ENCODE results near the gene CFD. TPM values are rescaled to one million over a fixed set of nuclear protein-coding genes. Genes with fewer than 3 reads are reported as not detected.

Gene CFD
- total and polyA plus RNA-seq, 2 experiments from 2014 or later = 0.90 to 4.7 TPM

DNA sequence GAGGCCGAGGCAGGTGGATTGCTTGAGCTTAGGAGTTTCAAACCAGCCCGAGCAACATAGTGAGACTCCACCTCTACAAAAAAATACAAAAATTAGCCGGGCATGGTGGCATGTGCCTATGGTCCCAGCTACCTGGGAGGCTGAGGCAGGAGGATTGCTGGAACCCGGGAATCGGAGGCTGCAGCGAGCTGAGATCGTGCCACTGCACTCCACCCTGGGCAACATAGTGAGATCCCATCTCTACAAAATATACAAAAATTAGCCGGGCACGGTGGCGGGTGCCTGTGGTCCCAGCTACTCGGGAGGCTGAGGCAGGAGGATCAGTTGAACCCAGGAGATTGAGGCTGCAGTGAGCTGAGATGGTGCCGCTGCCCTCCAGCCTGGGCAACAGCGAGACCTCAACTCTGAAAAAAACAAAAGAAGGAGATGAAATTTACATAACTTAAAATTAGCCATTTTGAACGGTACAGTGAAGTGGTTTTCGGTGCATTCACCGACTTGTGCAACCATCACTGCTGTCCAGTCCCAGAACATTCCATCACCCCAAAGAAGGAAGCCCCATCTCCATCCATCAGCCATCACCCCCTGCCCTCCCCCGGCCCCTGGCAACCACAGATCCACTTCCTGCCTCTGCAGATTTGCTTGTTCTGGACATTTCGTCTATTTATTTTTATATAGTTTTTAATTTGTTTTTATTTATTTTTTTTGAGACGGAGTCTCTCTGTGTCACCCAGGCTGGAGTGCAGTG lies 33.4 kb upstream of the CFD start:
- ATAC-seq (no peak), DNase-seq (ENCODE audit: low spot score) (no peak)
- H3K4me2 ChIP-seq = no peak overlapping the region
- Mint-ChIP-seq H3K4me1 (peaks cover 6% of the 10 kb centered on the region; the same call in 2 of the 3 replicates), H3K36me3 (ENCODE audit: low read depth) (no peaks in the 10 kb centered on the region), H3K9me3 (no peaks in the 10 kb centered on the region), H3K27me3 (ENCODE audit: insufficient read depth, low read depth, poor library complexity) (peaks cover 8% of the 10 kb centered on the region), H3K4me3 (no peak overlapping the region), H3K27ac (no peak overlapping the region)
- peaks cover 9% of the 10 kb centered on the region; the same call in 1 of the 2 replicates for H3K4me1 ChIP-seq (ENCODE audit: insufficient read depth)
- no peaks in the 10 kb centered on the region; the same call in 1 of the 2 replicates for H3K27me3 ChIP-seq (ENCODE audit: insufficient read depth)
- no peaks in the 10 kb centered on the region for H3K79me2 ChIP-seq (replicated peaks; ENCODE audit: insufficient read depth)
- H3K36me3 ChIP-seq (ENCODE audit: insufficient read depth) = no peaks in the 10 kb centered on the region
- no peaks in the 10 kb centered on the region for H3K9me2 ChIP-seq (ENCODE audit: insufficient read depth)
- no peaks in the 10 kb centered on the region for H4K20me1 ChIP-seq (replicated peaks; ENCODE audit: insufficient read depth)
- TF ChIP-seq, protein P1, sequence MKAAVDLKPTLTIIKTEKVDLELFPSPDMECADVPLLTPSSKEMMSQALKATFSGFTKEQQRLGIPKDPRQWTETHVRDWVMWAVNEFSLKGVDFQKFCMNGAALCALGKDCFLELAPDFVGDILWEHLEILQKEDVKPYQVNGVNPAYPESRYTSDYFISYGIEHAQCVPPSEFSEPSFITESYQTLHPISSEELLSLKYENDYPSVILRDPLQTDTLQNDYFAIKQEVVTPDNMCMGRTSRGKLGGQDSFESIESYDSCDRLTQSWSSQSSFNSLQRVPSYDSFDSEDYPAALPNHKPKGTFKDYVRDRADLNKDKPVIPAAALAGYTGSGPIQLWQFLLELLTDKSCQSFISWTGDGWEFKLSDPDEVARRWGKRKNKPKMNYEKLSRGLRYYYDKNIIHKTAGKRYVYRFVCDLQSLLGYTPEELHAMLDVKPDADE (IDR thresholded peaks at IDR 0.05) = no peak
- TF ChIP-seq CREB1 (CRISPR knock-in tag; IDR thresholded peaks at IDR 0.05; ENCODE audit: low read depth) = no peak
- TF ChIP-seq JUNB (IDR thresholded peaks at IDR 0.05; ENCODE audit: unreplicated experiment) = no peak
- no peak for TF ChIP-seq ZNF114 (CRISPR knock-in tag; IDR thresholded peaks at IDR 0.05)
- no peak for TF ChIP-seq NANOG (IDR thresholded peaks at IDR 0.05; ENCODE audit: borderline replicate concordance)
- no peak for TF ChIP-seq ZNF331 (CRISPR knock-in tag; IDR thresholded peaks at IDR 0.05; ENCODE audit: low read depth)
- TF ChIP-seq, protein P2, sequence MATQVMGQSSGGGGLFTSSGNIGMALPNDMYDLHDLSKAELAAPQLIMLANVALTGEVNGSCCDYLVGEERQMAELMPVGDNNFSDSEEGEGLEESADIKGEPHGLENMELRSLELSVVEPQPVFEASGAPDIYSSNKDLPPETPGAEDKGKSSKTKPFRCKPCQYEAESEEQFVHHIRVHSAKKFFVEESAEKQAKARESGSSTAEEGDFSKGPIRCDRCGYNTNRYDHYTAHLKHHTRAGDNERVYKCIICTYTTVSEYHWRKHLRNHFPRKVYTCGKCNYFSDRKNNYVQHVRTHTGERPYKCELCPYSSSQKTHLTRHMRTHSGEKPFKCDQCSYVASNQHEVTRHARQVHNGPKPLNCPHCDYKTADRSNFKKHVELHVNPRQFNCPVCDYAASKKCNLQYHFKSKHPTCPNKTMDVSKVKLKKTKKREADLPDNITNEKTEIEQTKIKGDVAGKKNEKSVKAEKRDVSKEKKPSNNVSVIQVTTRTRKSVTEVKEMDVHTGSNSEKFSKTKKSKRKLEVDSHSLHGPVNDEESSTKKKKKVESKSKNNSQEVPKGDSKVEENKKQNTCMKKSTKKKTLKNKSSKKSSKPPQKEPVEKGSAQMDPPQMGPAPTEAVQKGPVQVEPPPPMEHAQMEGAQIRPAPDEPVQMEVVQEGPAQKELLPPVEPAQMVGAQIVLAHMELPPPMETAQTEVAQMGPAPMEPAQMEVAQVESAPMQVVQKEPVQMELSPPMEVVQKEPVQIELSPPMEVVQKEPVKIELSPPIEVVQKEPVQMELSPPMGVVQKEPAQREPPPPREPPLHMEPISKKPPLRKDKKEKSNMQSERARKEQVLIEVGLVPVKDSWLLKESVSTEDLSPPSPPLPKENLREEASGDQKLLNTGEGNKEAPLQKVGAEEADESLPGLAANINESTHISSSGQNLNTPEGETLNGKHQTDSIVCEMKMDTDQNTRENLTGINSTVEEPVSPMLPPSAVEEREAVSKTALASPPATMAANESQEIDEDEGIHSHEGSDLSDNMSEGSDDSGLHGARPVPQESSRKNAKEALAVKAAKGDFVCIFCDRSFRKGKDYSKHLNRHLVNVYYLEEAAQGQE (IDR thresholded peaks at IDR 0.05; ENCODE audit: unreplicated experiment) = no peak
- no peak for TF ChIP-seq STAT1 (IDR thresholded peaks at IDR 0.05; ENCODE audit: unreplicated experiment)
- no peak for TF ChIP-seq POLR2AphosphoS5 (IDR thresholded peaks at IDR 0.05; ENCODE audit: low read depth)
- TF ChIP-seq, protein P3, sequence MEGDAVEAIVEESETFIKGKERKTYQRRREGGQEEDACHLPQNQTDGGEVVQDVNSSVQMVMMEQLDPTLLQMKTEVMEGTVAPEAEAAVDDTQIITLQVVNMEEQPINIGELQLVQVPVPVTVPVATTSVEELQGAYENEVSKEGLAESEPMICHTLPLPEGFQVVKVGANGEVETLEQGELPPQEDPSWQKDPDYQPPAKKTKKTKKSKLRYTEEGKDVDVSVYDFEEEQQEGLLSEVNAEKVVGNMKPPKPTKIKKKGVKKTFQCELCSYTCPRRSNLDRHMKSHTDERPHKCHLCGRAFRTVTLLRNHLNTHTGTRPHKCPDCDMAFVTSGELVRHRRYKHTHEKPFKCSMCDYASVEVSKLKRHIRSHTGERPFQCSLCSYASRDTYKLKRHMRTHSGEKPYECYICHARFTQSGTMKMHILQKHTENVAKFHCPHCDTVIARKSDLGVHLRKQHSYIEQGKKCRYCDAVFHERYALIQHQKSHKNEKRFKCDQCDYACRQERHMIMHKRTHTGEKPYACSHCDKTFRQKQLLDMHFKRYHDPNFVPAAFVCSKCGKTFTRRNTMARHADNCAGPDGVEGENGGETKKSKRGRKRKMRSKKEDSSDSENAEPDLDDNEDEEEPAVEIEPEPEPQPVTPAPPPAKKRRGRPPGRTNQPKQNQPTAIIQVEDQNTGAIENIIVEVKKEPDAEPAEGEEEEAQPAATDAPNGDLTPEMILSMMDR (conservative IDR thresholded peaks at IDR 0.05; ENCODE audit: low read depth in 2 of 2) = no peak
- TF ChIP-seq, protein P4, sequence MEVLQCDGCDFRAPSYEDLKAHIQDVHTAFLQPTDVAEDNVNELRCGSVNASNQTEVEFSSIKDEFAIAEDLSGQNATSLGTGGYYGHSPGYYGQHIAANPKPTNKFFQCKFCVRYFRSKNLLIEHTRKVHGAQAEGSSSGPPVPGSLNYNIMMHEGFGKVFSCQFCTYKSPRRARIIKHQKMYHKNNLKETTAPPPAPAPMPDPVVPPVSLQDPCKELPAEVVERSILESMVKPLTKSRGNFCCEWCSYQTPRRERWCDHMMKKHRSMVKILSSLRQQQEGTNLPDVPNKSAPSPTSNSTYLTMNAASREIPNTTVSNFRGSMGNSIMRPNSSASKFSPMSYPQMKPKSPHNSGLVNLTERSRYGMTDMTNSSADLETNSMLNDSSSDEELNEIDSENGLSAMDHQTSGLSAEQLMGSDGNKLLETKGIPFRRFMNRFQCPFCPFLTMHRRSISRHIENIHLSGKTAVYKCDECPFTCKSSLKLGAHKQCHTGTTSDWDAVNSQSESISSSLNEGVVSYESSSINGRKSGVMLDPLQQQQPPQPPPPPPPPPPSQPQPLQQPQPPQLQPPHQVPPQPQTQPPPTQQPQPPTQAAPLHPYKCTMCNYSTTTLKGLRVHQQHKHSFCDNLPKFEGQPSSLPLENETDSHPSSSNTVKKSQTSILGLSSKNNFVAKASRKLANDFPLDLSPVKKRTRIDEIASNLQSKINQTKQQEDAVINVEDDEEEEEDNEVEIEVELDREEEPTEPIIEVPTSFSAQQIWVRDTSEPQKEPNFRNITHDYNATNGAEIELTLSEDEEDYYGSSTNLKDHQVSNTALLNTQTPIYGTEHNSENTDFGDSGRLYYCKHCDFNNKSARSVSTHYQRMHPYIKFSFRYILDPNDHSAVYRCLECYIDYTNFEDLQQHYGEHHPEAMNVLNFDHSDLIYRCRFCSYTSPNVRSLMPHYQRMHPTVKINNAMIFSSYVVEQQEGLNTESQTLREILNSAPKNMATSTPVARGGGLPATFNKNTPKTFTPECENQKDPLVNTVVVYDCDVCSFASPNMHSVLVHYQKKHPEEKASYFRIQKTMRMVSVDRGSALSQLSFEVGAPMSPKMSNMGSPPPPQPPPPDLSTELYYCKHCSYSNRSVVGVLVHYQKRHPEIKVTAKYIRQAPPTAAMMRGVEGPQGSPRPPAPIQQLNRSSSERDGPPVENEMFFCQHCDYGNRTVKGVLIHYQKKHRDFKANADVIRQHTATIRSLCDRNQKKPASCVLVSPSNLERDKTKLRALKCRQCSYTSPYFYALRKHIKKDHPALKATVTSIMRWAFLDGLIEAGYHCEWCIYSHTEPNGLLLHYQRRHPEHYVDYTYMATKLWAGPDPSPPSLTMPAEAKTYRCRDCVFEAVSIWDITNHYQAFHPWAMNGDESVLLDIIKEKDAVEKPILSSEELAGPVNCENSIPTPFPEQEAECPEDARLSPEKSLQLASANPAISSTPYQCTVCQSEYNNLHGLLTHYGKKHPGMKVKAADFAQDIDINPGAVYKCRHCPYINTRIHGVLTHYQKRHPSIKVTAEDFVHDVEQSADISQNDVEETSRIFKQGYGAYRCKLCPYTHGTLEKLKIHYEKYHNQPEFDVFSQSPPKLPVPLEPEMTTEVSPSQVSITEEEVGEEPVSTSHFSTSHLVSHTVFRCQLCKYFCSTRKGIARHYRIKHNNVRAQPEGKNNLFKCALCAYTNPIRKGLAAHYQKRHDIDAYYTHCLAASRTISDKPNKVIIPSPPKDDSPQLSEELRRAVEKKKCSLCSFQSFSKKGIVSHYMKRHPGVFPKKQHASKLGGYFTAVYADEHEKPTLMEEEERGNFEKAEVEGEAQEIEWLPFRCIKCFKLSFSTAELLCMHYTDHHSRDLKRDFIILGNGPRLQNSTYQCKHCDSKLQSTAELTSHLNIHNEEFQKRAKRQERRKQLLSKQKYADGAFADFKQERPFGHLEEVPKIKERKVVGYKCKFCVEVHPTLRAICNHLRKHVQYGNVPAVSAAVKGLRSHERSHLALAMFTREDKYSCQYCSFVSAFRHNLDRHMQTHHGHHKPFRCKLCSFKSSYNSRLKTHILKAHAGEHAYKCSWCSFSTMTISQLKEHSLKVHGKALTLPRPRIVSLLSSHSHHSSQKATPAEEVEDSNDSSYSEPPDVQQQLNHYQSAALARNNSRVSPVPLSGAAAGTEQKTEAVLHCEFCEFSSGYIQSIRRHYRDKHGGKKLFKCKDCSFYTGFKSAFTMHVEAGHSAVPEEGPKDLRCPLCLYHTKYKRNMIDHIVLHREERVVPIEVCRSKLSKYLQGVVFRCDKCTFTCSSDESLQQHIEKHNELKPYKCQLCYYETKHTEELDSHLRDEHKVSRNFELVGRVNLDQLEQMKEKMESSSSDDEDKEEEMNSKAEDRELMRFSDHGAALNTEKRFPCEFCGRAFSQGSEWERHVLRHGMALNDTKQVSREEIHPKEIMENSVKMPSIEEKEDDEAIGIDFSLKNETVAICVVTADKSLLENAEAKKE (CRISPR knock-in tag; IDR thresholded peaks at IDR 0.05) = no peak
- no peak for TF ChIP-seq EZH2 (IDR thresholded peaks at IDR 0.05; ENCODE audit: low read depth, unreplicated experiment)
- TF ChIP-seq EZH2phosphoT487 (IDR thresholded peaks at IDR 0.05; ENCODE audit: unreplicated experiment) = no peak
- no peak overlapping the region for H3K27ac ChIP-seq (ENCODE audit: low read depth)
- no peak overlapping the region for H3K4me3 ChIP-seq
- H3F3A ChIP-seq (replicated peaks; ENCODE audit: low read depth) = no peaks in the 10 kb centered on the region
- H2AFZ ChIP-seq = no peak overlapping the region

Measured in GM23338 (cell line).